Midbrain (tissue), 1 donor: ENCODE measurements around the gene GRID2IP.
A peak's percentile ranks its signal among the peaks of the same experiment; 100 is the strongest.

Experiments used
- DNase-seq: peaks from one replicate; lab custom pipeline; 2025; lab: John Stamatoyannopoulos, UW

The GRID2IP gene

GRCh38 chr7:6520163-6520981, 30.9 kb downstream of the GRID2IP start:
- DNase-seq: no peak

GRCh38 chr7:6516387-6516983, 34.8 kb downstream of the GRID2IP start:
- peak; percentile 87 for DNase-seq

- no peak for DNase-seq
Observed at GRCh38 chr7:6513541-6513940, 37.7 kb downstream of the GRID2IP start.

GRCh38 chr7:6512892-6513291, 38.4 kb downstream of the GRID2IP start:
- no peak for DNase-seq

- no peak for DNase-seq
Observed at GRCh38 chr7:6510476-6511133, 40.7 kb downstream of the GRID2IP start.

- DNase-seq: no peak
Observed at GRCh38 chr7:6508950-6509349, 42.3 kb downstream of the GRID2IP start.

GRCh38 chr7:6508539-6508938, 42.7 kb downstream of the GRID2IP start:
- no peak for DNase-seq

GRCh38 chr7:6507906-6508305, 43.4 kb downstream of the GRID2IP start:
- no peak for DNase-seq

- no peak for DNase-seq
Observed at GRCh38 chr7:6505685-6506559, 45.3 kb downstream of the GRID2IP start.

- DNase-seq: no peak
Observed at GRCh38 chr7:6504996-6505395, 46.3 kb downstream of the GRID2IP start.

- DNase-seq: no peak
Observed at GRCh38 chr7:6502886-6503285, 48.4 kb downstream of the GRID2IP start.

GRCh38 chr7:6501586-6502564, 49.4 kb downstream of the GRID2IP start:
- no peak for DNase-seq

- DNase-seq: no peak
Observed at GRCh38 chr7:6500691-6501090, 50.6 kb downstream of the GRID2IP start.

GRCh38 chr7:6497994-6498393, 53.3 kb downstream of the GRID2IP start:
- DNase-seq: no peak

- no peak for DNase-seq
Observed at GRCh38 chr7:6497637-6497905, 53.7 kb downstream of the GRID2IP start.

GRCh38 chr7:6496842-6497636, 54.2 kb downstream of the GRID2IP start:
- DNase-seq: no peak

- no peak for DNase-seq
Observed at GRCh38 chr7:6495597-6496262, 55.5 kb downstream of the GRID2IP start.

- no peak for DNase-seq
Observed at GRCh38 chr7:6494365-6494764, 56.9 kb downstream of the GRID2IP start.

GRCh38 chr7:6491194-6491593, 60.1 kb downstream of the GRID2IP start:
- DNase-seq: no peak

GRCh38 chr7:6489612-6490011, 61.6 kb downstream of the GRID2IP start:
- DNase-seq: no peak
